MM.1S (cell line): ENCODE measurements around the gene MS4A4A.

Experiments
- DNase-seq: peaks from one replicate; pipeline ENCODE4 v3.0.0-alpha.2; 2015
- H2AFZ ChIP-seq: fragments of 300-600 bp; sonication (generic); 2 replicates; pipeline ENCODE4 v1.6.0; 2016; ENCODE audit warnings: antibody characterized with exemption, low read length
- H3F3A ChIP-seq: fragments of 300-600 bp; sonication (generic); 2 replicates; pipeline ENCODE4 v1.6.1; 2016; ENCODE audit warnings: mild to moderate bottlenecking, antibody characterized with exemption, low read length, moderate library complexity, mixed read lengths; ENCODE audit not compliant: insufficient read depth
- H3K27ac ChIP-seq: fragments of 300-600 bp; sonication (generic); 2 replicates; pipeline ENCODE4 v1.5.1; 2016; ENCODE audit warnings: mild to moderate bottlenecking, low read length
- H3K27me3 ChIP-seq: fragments of 300-600 bp; sonication (generic); replicated peaks from 2 replicates; pipeline ENCODE4 v1.6.0; 2016; ENCODE audit warnings: low read length; ENCODE audit not compliant: insufficient read depth
- H3K36me3 ChIP-seq: fragments of 300-600 bp; sonication (generic); replicated peaks from 2 replicates; pipeline ENCODE4 v1.6.1; 2016; ENCODE audit warnings: mild to moderate bottlenecking, low read length, mixed read lengths; ENCODE audit not compliant: insufficient read depth
- H3K4me1 ChIP-seq: fragments of 300-600 bp; sonication (generic); 2 replicates; pipeline ENCODE4 v1.6.1; 2016; ENCODE audit warnings: low read length, mixed read lengths
- H3K4me2 ChIP-seq: fragments of 300-600 bp; sonication (generic); 2 replicates; pipeline ENCODE4 v1.6.0; 2016; ENCODE audit warnings: low read depth, low read length
- H3K4me3 ChIP-seq: fragments of 300-600 bp; sonication (generic); 2 replicates; pipeline ENCODE4 v1.5.1; 2016; ENCODE audit warnings: low read length, mixed read lengths
- H3K79me2 ChIP-seq: fragments of 300-600 bp; sonication (generic); 2 replicates; pipeline ENCODE4 v1.6.1; 2016; ENCODE audit warnings: mixed run types, low read length, mixed read lengths
- H3K9ac ChIP-seq: fragments of 300-600 bp; sonication (generic); 2 replicates; pipeline ENCODE4 v1.6.1; 2016; ENCODE audit warnings: low read length, mixed read lengths
- H3K9me2 ChIP-seq: fragments of 300-600 bp; sonication (generic); replicated peaks from 2 replicates; pipeline ENCODE4 v1.6.1; 2016; ENCODE audit warnings: mild to moderate bottlenecking, low read length, mixed read lengths; ENCODE audit not compliant: insufficient read depth
- H3K9me3 ChIP-seq: fragments of 300-600 bp; sonication (generic); replicated peaks from 2 replicates; pipeline ENCODE4 v1.6.1; 2016; ENCODE audit warnings: mild to moderate bottlenecking, low read length, mixed read lengths; ENCODE audit not compliant: insufficient read depth
- H4K20me1 ChIP-seq: fragments of 300-600 bp; sonication (generic); 2 replicates; pipeline ENCODE4 v1.6.1; 2016; ENCODE audit warnings: mild to moderate bottlenecking, low read length, moderate library complexity, mixed read lengths; ENCODE audit not compliant: insufficient read depth
- CTCF ChIP-seq: fragments of 300-600 bp; sonication (generic); IDR thresholded peaks from 2 replicates; pipeline ENCODE4 v1.5.1; 2016; ENCODE audit warnings: antibody characterized with exemption, low read length, mixed read lengths
- EZH2 ChIP-seq: fragments of 300-600 bp; sonication (generic); optimal IDR thresholded peaks from 2 replicates; pipeline ENCODE3; 2017; ENCODE audit warnings: low read depth, mild to moderate bottlenecking, antibody characterized with exemption, low read length, mixed read lengths
- EZH2phosphoT487 ChIP-seq: fragments of 300-600 bp; sonication (generic); IDR thresholded peaks from 2 replicates; pipeline ENCODE4 v1.6.1; 2018; ENCODE audit warnings: antibody characterized with exemption, low read length

MS4A4A gene

GRCh38 chr11:60339356-60339755, 58.9 kb downstream of the MS4A4A start:
- Histone ChIP-seq H3F3A (no peaks in the 10 kb centered on the region), H3K4me1 (no peaks in the 10 kb centered on the region), H3K79me2 (no peaks in the 10 kb centered on the region), H3K27me3 (no peaks in the 10 kb centered on the region), H3K36me3 (no peaks in the 10 kb centered on the region), H3K9me2 (no peaks in the 10 kb centered on the region), H3K9ac (no peak overlapping the region), H3K9me3 (no peaks in the 10 kb centered on the region), H3K4me2 (no peak overlapping the region), H4K20me1 (no peaks in the 10 kb centered on the region), H3K4me3 (no peak overlapping the region), H2AFZ (no peak overlapping the region), H3K27ac (no peak overlapping the region)
- no peak for DNase-seq
- TF ChIP-seq EZH2 (no peak), CTCF (no peak), EZH2phosphoT487 (no peak)

GRCh38 chr11:60343094-60343704, 62.7 kb downstream of the MS4A4A start:
- Histone ChIP-seq H3K27me3 (no peaks in the 10 kb centered on the region), H3K36me3 (no peaks in the 10 kb centered on the region), H3K9me3 (no peaks in the 10 kb centered on the region), H3K4me2 (no peak overlapping the region), H3K4me1 (no peaks in the 10 kb centered on the region), H3F3A (no peaks in the 10 kb centered on the region), H4K20me1 (no peaks in the 10 kb centered on the region), H3K27ac (no peak overlapping the region), H3K79me2 (no peaks in the 10 kb centered on the region), H2AFZ (no peak overlapping the region), H3K9me2 (no peaks in the 10 kb centered on the region), H3K4me3 (no peak overlapping the region), H3K9ac (no peak overlapping the region)
- peak; percentile 44 for DNase-seq
- no peak for TF ChIP-seq EZH2
- no peak for TF ChIP-seq EZH2phosphoT487
- peak; percentile 58 for TF ChIP-seq CTCF

- Histone ChIP-seq H3K9me2 (no peaks in the 10 kb centered on the region), H3K79me2 (no peaks in the 10 kb centered on the region), H3K27me3 (no peaks in the 10 kb centered on the region), H2AFZ (no peak overlapping the region), H3K27ac (no peak overlapping the region), H3F3A (no peaks in the 10 kb centered on the region), H4K20me1 (no peaks in the 10 kb centered on the region), H3K4me3 (no peak overlapping the region), H3K4me1 (no peaks in the 10 kb centered on the region), H3K36me3 (no peaks in the 10 kb centered on the region), H3K4me2 (no peak overlapping the region), H3K9me3 (no peaks in the 10 kb centered on the region), H3K9ac (no peak overlapping the region)
- TF ChIP-seq EZH2 (no peak), EZH2phosphoT487 (no peak), CTCF (no peak)
- no peak for DNase-seq
Measured at GRCh38 chr11:60344146-60344545, 63.7 kb downstream of the MS4A4A start.
